Embryonic facial prominence (tissue), 1 donor: Measurements from ENCODE around the gene CCND2.
"Not testable (repeated sequence)": the region's sequence is repeated elsewhere in the genome, so short reads cannot be mapped to it uniquely, and the experiment has no call there.

Source experiments
- DNase-seq: peaks from one replicate; pipeline ENCODE4 v3.0.0-alpha.2; 2016; ENCODE audit errors: extremely low spot score

Gene CCND2

GRCh38 chr12:4273652-4274395, at the start of gene CCND2:
Gene CCND2, plus strand, starts transcription at chr12:4273762. Its CDS starts 279 bp downstream, at chr12:4274041.
- peak; percentile 98 for DNase-seq

- no peak for DNase-seq
Observed at GRCh38 chr12:4224206-4224889, 49.2 kb upstream of the CCND2 start.

- no peak for DNase-seq
Observed at GRCh38 chr12:4225571-4225970, 48.0 kb upstream of the CCND2 start.

GRCh38 chr12:4227046-4227445, 46.5 kb upstream of the CCND2 start:
- DNase-seq = no peak

- DNase-seq = no peak
Observed at GRCh38 chr12:4228122-4228580, 45.4 kb upstream of the CCND2 start.

- DNase-seq = no peak
Observed at GRCh38 chr12:4230526-4230925, 43.0 kb upstream of the CCND2 start.

GRCh38 chr12:4238577-4238976, 35.0 kb upstream of the CCND2 start:
- DNase-seq = no peak

GRCh38 chr12:4239746-4240145, 33.8 kb upstream of the CCND2 start:
- DNase-seq = no peak

GRCh38 chr12:4240161-4240783, 33.3 kb upstream of the CCND2 start:
- DNase-seq = no peak

- DNase-seq = no peak
Observed at GRCh38 chr12:4240981-4241380, 32.6 kb upstream of the CCND2 start.

- no peak for DNase-seq
Observed at GRCh38 chr12:4241592-4241991, 32.0 kb upstream of the CCND2 start.

- DNase-seq = no peak
Observed at GRCh38 chr12:4242595-4242994, 31.0 kb upstream of the CCND2 start.

GRCh38 chr12:4243091-4243490, 30.5 kb upstream of the CCND2 start:
- no peak for DNase-seq

- not testable (repeated sequence) for DNase-seq
Observed at GRCh38 chr12:4243491-4244100, 30.0 kb upstream of the CCND2 start.

- no peak for DNase-seq
Observed at GRCh38 chr12:4244868-4245267, 28.7 kb upstream of the CCND2 start.

- no peak for DNase-seq
Observed at GRCh38 chr12:4245446-4245845, 28.1 kb upstream of the CCND2 start.

- DNase-seq = peak; percentile 16
Observed at GRCh38 chr12:4246116-4246515, 27.4 kb upstream of the CCND2 start.

GRCh38 chr12:4250691-4251090, 22.9 kb upstream of the CCND2 start:
- DNase-seq = no peak

- no peak for DNase-seq
Observed at GRCh38 chr12:4251216-4251891, 22.2 kb upstream of the CCND2 start.

GRCh38 chr12:4251967-4252366, 21.6 kb upstream of the CCND2 start:
- no peak for DNase-seq

GRCh38 chr12:4252601-4253000, 21.0 kb upstream of the CCND2 start:
- DNase-seq = no peak
